H1 (cell line): ENCODE measurements around the gene CDC123.

Source experiments
- CTCF ChIP-seq, 3 experiments: IDR thresholded peaks; 1 replicate in 2 of 3; 2 replicates in 1 of 3; pipeline versions ENCODE4 v1.5.1 to v1.6.1; 2011; ENCODE audit warnings: low read length in 3 of 3, mild to moderate bottlenecking in 3 of 3, inconsistent platforms in 2 of 3, low read depth in 1 of 3, moderate library complexity in 1 of 3; ENCODE audit not compliant: insufficient read depth in 1 of 3; ENCODE audit errors: control extremely low read depth in 1 of 3
- EP300 ChIP-seq, 2 experiments: IDR thresholded peaks; 1 replicate in 1 of 2; 2 replicates in 1 of 2; pipeline ENCODE4 v1.6.1; 2011 to 2012; ENCODE audit warnings: low read depth in 2 of 2, low read length in 2 of 2, mild to moderate bottlenecking in 2 of 2, borderline replicate concordance in 1 of 2, inconsistent platforms in 1 of 2, moderate library complexity in 1 of 2
- EZH2 ChIP-seq: fragments of 200-600 bp; sonication (generic); IDR thresholded peaks from 2 replicates; pipeline ENCODE4 v1.7.1; 2012; ENCODE audit warnings: low read depth, mild to moderate bottlenecking, moderate library complexity, low read length, inconsistent platforms; ENCODE audit not compliant: severe bottlenecking
- GTF2F1 ChIP-seq: IDR thresholded peaks from 2 replicates; pipeline ENCODE4 v1.6.1; 2012; ENCODE audit warnings: low read depth, low read length, improper control_type of control experiment, borderline replicate concordance
- HDAC2 ChIP-seq, 2 experiments: fragments of 300-600 bp in 1 of 2; sonication (generic) in 1 of 2; IDR thresholded peaks; 2 replicates each; pipeline ENCODE4 v1.6.1; 2011 to 2012; ENCODE audit warnings: low read depth in 2 of 2, low read length in 2 of 2, mild to moderate bottlenecking in 2 of 2, moderate library complexity in 2 of 2, borderline replicate concordance in 1 of 2, inconsistent platforms in 1 of 2
- POLR2A ChIP-seq, 2 experiments: IDR thresholded peaks; 1 replicate in 1 of 2; 2 replicates in 1 of 2; pipeline ENCODE4 v1.6.1; 2011; ENCODE audit warnings: low read depth in 2 of 2, low read length in 2 of 2, mild to moderate bottlenecking in 2 of 2; ENCODE audit errors: control extremely low read depth in 1 of 2
- POLR2AphosphoS5 ChIP-seq: IDR thresholded peaks from 2 replicates; pipeline ENCODE4 v1.6.1; 2011; ENCODE audit warnings: low read depth, low read length
- RXRA ChIP-seq: IDR thresholded peaks from 2 replicates; pipeline ENCODE4 v1.6.1; 2011; ENCODE audit warnings: low read depth, mild to moderate bottlenecking, low read length, moderate library complexity; ENCODE audit not compliant: insufficient read depth
- SP1 ChIP-seq: IDR thresholded peaks from 2 replicates; pipeline ENCODE4 v1.6.1; 2011; ENCODE audit warnings: low read depth, low read length
- USF2 ChIP-seq: IDR thresholded peaks from 2 replicates; pipeline ENCODE4 v1.6.1; 2011; ENCODE audit warnings: low read length, improper control_type of control experiment
- ZNF274 ChIP-seq: IDR thresholded peaks from 2 replicates; pipeline ENCODE4 v1.7.0; 2012; ENCODE audit warnings: low read length, borderline replicate concordance; ENCODE audit errors: extremely low read depth

GRCh38 chr10:12235796-12236195, 39.8 kb downstream of the CDC123 start:
- no peak for TF ChIP-seq POLR2AphosphoS5
- TF ChIP-seq CTCF (IDR thresholded peaks at IDR 0.05; ENCODE audit: control extremely low read depth in 1 of 3, insufficient read depth in 1 of 3, low read depth in 1 of 3, low read length in 3 of 3): no peak
- no peak for TF ChIP-seq EP300 (IDR thresholded peaks at IDR 0.05; ENCODE audit: borderline replicate concordance in 1 of 2, low read depth in 2 of 2, low read length in 2 of 2)
- TF ChIP-seq RXRA: no peak
- TF ChIP-seq HDAC2 (IDR thresholded peaks at IDR 0.05; ENCODE audit: borderline replicate concordance in 1 of 2, low read depth in 2 of 2, low read length in 2 of 2): no peak
- TF ChIP-seq ZNF274: no peak
- no peak for TF ChIP-seq USF2
- no peak for TF ChIP-seq POLR2A (IDR thresholded peaks at IDR 0.05; ENCODE audit: control extremely low read depth in 1 of 2, low read depth in 2 of 2, low read length in 2 of 2)
- TF ChIP-seq EZH2: no peak
- no peak for TF ChIP-seq GTF2F1
- no peak for TF ChIP-seq SP1
